B cell (primary cell): ENCODE measurements around the gene FAM118B. TPM values are rescaled to one million over a fixed set of nuclear protein-coding genes. Genes with fewer than 3 reads are reported as not detected.

Experiments used
- ATAC-seq: fragments of 200-7000 bp; cut with Tn5 transposase; one replicate; pipeline ENCODE4 v1.10.0; 2021; ENCODE audit warnings: low read depth, mild to moderate bottlenecking, moderate number of reproducible peaks, moderate library complexity
- CTCF ChIA-PET: fragments of 350-600 bp; sonication (Branson Sonifier 250); formaldehyde crosslinking; loops from one replicate; lab custom pipeline; 2021; ENCODE audit warnings: antibody characterized with exemption, inconsistent platforms; lab: Charles Lee
- POLR2A ChIA-PET: fragments of 350-600 bp; sonication (Branson Sonifier 250); formaldehyde crosslinking; loops from one replicate; lab custom pipeline; 2021; ENCODE audit warnings: antibody characterized with exemption; lab: Charles Lee
- DNase-seq: peaks from one replicate; pipeline ENCODE4 v3.0.0; 2013
- H2AFZ ChIP-seq: 2 replicates; pipeline ENCODE4 v1.6.1; 2012; ENCODE audit warnings: mild to moderate bottlenecking, low read depth, low read length; ENCODE audit not compliant: insufficient read depth, poor library complexity, severe bottlenecking
- H3K27ac ChIP-seq, 2 donors: 1 replicate in 1 of 2; 2 replicates in 1 of 2; pipeline ENCODE4 v1.5.1; 2012 to 2013; ENCODE audit warnings: low read length in 2 of 2, mild to moderate bottlenecking in 2 of 2, moderate library complexity in 1 of 2
- H3K27me3 ChIP-seq, 4 experiments: fragments of 200-600 bp in 1 of 4; sonication (generic) in 1 of 4; replicated peaks in 1 of 4; 1 replicate in 2 of 4; 2 replicates in 2 of 4; pipeline versions ENCODE4 v1.6.1 to v1.7.0; 2013 to 2016; ENCODE audit warnings: low read length in 3 of 4, mild to moderate bottlenecking in 2 of 4, mixed read lengths in 1 of 4, moderate library complexity in 1 of 4; ENCODE audit not compliant: insufficient read depth in 4 of 4, control insufficient read depth in 3 of 4; ENCODE audit errors: control extremely low read depth in 1 of 4
- H3K36me3 ChIP-seq, 2 experiments: replicated peaks in 1 of 2; 1 replicate in 1 of 2; 2 replicates in 1 of 2; pipeline versions ENCODE4 v1.6.1 to v1.7.1; 2013; ENCODE audit warnings: low read length in 1 of 2; ENCODE audit not compliant: insufficient read depth in 2 of 2, control insufficient read depth in 1 of 2; ENCODE audit errors: control extremely low read depth in 1 of 2, extremely low read depth in 1 of 2
- H3K4me1 ChIP-seq, 2 donors: fragments of 200-600 bp in 1 of 2; sonication (generic) in 1 of 2; 1 replicate in 1 of 2; 2 replicates in 1 of 2; pipeline versions ENCODE4 v1.5.1 to v1.6.1; 2013 to 2017; ENCODE audit warnings: low read length in 2 of 2; ENCODE audit not compliant: control insufficient read depth in 2 of 2, insufficient read depth in 2 of 2
- H3K4me2 ChIP-seq: replicated peaks from 2 replicates; pipeline ENCODE3; 2012; ENCODE audit warnings: mild to moderate bottlenecking, low read depth, low read length; ENCODE audit not compliant: poor library complexity, severe bottlenecking
- H3K4me3 ChIP-seq, 5 experiments: fragments of 200-600 bp in 1 of 5; sonication (generic) in 1 of 5; 1 replicate in 3 of 5; 2 replicates in 2 of 5; pipeline versions ENCODE4 v1.5.1 to v1.7.0; 2011 to 2016; ENCODE audit warnings: low read length in 4 of 5, mild to moderate bottlenecking in 4 of 5, low read depth in 2 of 5, control low read depth in 1 of 5, moderate library complexity in 1 of 5; ENCODE audit not compliant: insufficient read depth in 1 of 5; ENCODE audit errors: control extremely low read depth in 1 of 5, extremely low read depth in 1 of 5
- H3K79me2 ChIP-seq: fragments of 200-600 bp; sonication (generic); one replicate; pipeline ENCODE4 v1.6.0; 2016; ENCODE audit warnings: low read length; ENCODE audit not compliant: control insufficient read depth, insufficient read depth
- H3K9ac ChIP-seq: fragments of 200-600 bp; sonication (generic); 2 replicates; pipeline ENCODE4 v1.6.1; 2017; ENCODE audit warnings: mild to moderate bottlenecking, low read length, moderate library complexity
- H3K9me3 ChIP-seq, 3 donors: one replicate each; pipeline versions ENCODE4 v1.6.1 to v1.7.1; 2013; ENCODE audit warnings: low read length in 2 of 3; ENCODE audit not compliant: control insufficient read depth in 2 of 3, insufficient read depth in 1 of 3; ENCODE audit errors: control extremely low read depth in 1 of 3
- H4K20me1 ChIP-seq: 2 replicates; pipeline ENCODE4 v1.6.0; 2012; ENCODE audit warnings: mild to moderate bottlenecking, low read length; ENCODE audit not compliant: insufficient read depth, control insufficient read depth, poor library complexity, severe bottlenecking
- H3K27ac Mint-ChIP-seq: one replicate; pipeline ENCODE4 v1.8.0; 2021; ENCODE audit warnings: mixed read lengths
- H3K27me3 Mint-ChIP-seq: one replicate; pipeline ENCODE4 v1.8.0; 2021; ENCODE audit warnings: mixed read lengths
- H3K4me1 Mint-ChIP-seq: one replicate; pipeline ENCODE4 v1.8.0; 2021; ENCODE audit warnings: mixed read lengths
- H3K4me3 Mint-ChIP-seq: one replicate; pipeline ENCODE4 v1.8.0; 2021; ENCODE audit warnings: mixed read lengths
- H3K9me3 Mint-ChIP-seq: one replicate; pipeline ENCODE4 v1.8.0; 2022; ENCODE audit warnings: mixed read lengths; ENCODE audit not compliant: insufficient read depth
- EZH2 ChIP-seq: IDR thresholded peaks from 2 replicates; pipeline ENCODE4 v1.6.1; 2012; ENCODE audit warnings: borderline replicate concordance, low read depth, mild to moderate bottlenecking, moderate library complexity, low read length; ENCODE audit not compliant: insufficient read depth, poor library complexity, severe bottlenecking
- WGBS: methylation state at CpG from one replicate; pipeline ENCODE4 v1.1.5; 2013; ENCODE audit warnings: missing lambda C conversion rate; ENCODE audit not compliant: insufficient coverage; 5-methylcytosine and 5-hydroxymethylcytosine counted together
- intact Hi-C: fragments of 100-400 bp; cut with micrococcal nuclease; formaldehyde crosslinking; loops from one replicate; pipeline ENCODE4 v1.10.0; 2022
- polyA plus RNA-seq: library from polyadenylated mRNA; depleted of rRNA; stranded (reverse); fragments of >200 nt; gene quantifications from 2 replicates; pipeline ENCODE4 v1.2.3, GENCODE V29; 2012
- total RNA-seq, 2 donors: library from RNA; stranded (reverse); fragments of 120-200 nt in 1 of 2; gene quantifications; 1 replicate in 1 of 2; 2 replicates in 1 of 2; pipeline versions ENCODE4 v1.2.3 to v1.2.4, GENCODE V29; 2013 to 2022
- TF ChIP-seq, protein P1 (sequence below): fragments of 200-600 bp; IDR thresholded peaks from one replicate; pipeline ENCODE4 v1.8.0; 2022; ENCODE audit warnings: antibody characterized with exemption, mild to moderate bottlenecking

Gene FAM118B
- total and polyA plus RNA-seq, 2 donors (not counting 1 experiment from before 2014, with no cell fraction given) = 7.3 to 14.1 TPM

DNA sequence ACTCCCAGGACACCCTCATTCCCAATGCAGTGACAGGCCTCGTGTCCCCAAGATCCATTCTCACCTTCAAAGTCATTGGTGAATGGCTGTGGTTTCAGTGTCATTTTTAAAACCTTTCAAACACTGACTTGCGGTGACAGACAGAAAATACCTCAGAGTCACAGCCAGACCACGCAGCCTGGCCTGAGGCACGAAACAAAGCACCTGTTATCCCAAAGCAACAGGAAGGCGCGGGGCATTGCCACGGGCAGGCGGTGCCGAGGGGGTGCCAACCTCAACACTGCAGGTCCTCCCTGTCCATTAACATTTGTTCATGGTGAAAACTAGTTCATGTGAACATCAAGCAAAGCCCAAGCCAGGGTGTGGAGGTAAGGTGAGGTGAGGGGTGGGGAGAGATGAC, 38.3 kb upstream of the FAM118B start:
- Histone ChIP-seq H3K27ac (no peak overlapping the region), H3K4me2 (no peak overlapping the region), H3K4me3 (no peak overlapping the region), H3K36me3 (no peaks in the 10 kb centered on the region), H3K9me3 (no peaks in the 10 kb centered on the region), H3K27me3 (no peaks in the 10 kb centered on the region), H2AFZ (no peak overlapping the region), H3K79me2 (no peaks in the 10 kb centered on the region), H3K9ac (no peak overlapping the region), H4K20me1 (no peaks in the 10 kb centered on the region), H3K4me1 (no peaks in the 10 kb centered on the region)
- Mint-ChIP-seq H3K27ac (no peak overlapping the region), H3K27me3 (peaks cover 15% of the 10 kb centered on the region), H3K4me3 (no peak overlapping the region), H3K9me3 (no peaks in the 10 kb centered on the region), H3K4me1 (no peaks in the 10 kb centered on the region)
- POLR2A ChIA-PET = no interaction called here
- TF ChIP-seq, protein P1, sequence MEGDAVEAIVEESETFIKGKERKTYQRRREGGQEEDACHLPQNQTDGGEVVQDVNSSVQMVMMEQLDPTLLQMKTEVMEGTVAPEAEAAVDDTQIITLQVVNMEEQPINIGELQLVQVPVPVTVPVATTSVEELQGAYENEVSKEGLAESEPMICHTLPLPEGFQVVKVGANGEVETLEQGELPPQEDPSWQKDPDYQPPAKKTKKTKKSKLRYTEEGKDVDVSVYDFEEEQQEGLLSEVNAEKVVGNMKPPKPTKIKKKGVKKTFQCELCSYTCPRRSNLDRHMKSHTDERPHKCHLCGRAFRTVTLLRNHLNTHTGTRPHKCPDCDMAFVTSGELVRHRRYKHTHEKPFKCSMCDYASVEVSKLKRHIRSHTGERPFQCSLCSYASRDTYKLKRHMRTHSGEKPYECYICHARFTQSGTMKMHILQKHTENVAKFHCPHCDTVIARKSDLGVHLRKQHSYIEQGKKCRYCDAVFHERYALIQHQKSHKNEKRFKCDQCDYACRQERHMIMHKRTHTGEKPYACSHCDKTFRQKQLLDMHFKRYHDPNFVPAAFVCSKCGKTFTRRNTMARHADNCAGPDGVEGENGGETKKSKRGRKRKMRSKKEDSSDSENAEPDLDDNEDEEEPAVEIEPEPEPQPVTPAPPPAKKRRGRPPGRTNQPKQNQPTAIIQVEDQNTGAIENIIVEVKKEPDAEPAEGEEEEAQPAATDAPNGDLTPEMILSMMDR = no peak
- no peak for TF ChIP-seq EZH2
- WGBS = 57% methylated on average over 8 of the region's 9 CpGs
- CTCF ChIA-PET = no interaction called here
- intact Hi-C loops = no loop called here
- DNase-seq (no peak), ATAC-seq (no peak)

GRCh38 chr11:126174816-126175215, 36.8 kb upstream of the FAM118B start:
- H2AFZ ChIP-seq = no peak overlapping the region
- TF ChIP-seq EZH2 = no peak
- TF ChIP-seq, protein P1 = no peak
- H3K36me3 ChIP-seq = no peaks in the 10 kb centered on the region
- CTCF ChIA-PET = no interaction called here
- no peaks in the 10 kb centered on the region for H3K4me1 ChIP-seq
- Mint-ChIP-seq H3K27ac (no peak overlapping the region), H3K9me3 (no peaks in the 10 kb centered on the region), H3K27me3 (peaks cover 10% of the 10 kb centered on the region), H3K4me3 (no peak overlapping the region), H3K4me1 (no peaks in the 10 kb centered on the region)
- POLR2A ChIA-PET = no interaction called here
- H4K20me1 ChIP-seq = no peaks in the 10 kb centered on the region
- no peaks in the 10 kb centered on the region for H3K27me3 ChIP-seq
- ATAC-seq (no peak), DNase-seq (no peak)
- H3K9ac ChIP-seq = no peak overlapping the region
- 96% methylated on average over 7 of the region's 7 CpGs for WGBS
- no peak overlapping the region for H3K4me3 ChIP-seq
- no peak overlapping the region for H3K4me2 ChIP-seq
- H3K9me3 ChIP-seq = peaks cover 0 to 2% (median 0%) of the 10 kb centered on the region in 3 donors
- no peak overlapping the region for H3K27ac ChIP-seq
- intact Hi-C loops = no loop called here
- H3K79me2 ChIP-seq = no peaks in the 10 kb centered on the region
